Transverse colon (tissue), 4 donors: Measurements from ENCODE around the gene CNPPD1. TPM values are rescaled to one million over a fixed set of nuclear protein-coding genes. Genes with fewer than 3 reads are reported as not detected.

Experiments used
- DNase-seq: peaks from one replicate; pipeline ENCODE4 v3.0.0-alpha.2; 2019
- H3K27ac ChIP-seq, 4 donors: fragments of 200-600 bp; sonication (generic); 2 replicates each; pipeline ENCODE4 v1.5.1; 2016 to 2018; ENCODE audit warnings: inconsistent platforms in 4 of 4
- H3K27me3 ChIP-seq: fragments of 200-600 bp; sonication (generic); 2 replicates; pipeline ENCODE4 v1.5.1; 2017; ENCODE audit warnings: inconsistent platforms
- H3K36me3 ChIP-seq, 4 donors: fragments of 200-600 bp; sonication (generic); 2 replicates each; pipeline ENCODE4 v1.5.1; 2017 to 2019; ENCODE audit warnings: inconsistent platforms in 4 of 4
- H3K4me1 ChIP-seq, 4 donors: fragments of 200-600 bp; sonication (generic); 2 replicates each; pipeline ENCODE4 v1.5.1; 2017 to 2020; ENCODE audit warnings: inconsistent platforms in 4 of 4
- H3K4me3 ChIP-seq, 4 donors: fragments of 200-600 bp; sonication (generic); 1 replicate in 1 of 4; 2 replicates in 3 of 4; pipeline versions ENCODE4 v1.5.1 to v1.6.1; 2017 to 2019; ENCODE audit warnings: inconsistent platforms in 4 of 4
- H3K9me3 ChIP-seq, 2 donors: fragments of 200-600 bp; sonication (generic); 2 replicates each; pipeline ENCODE4 v1.5.1; 2017 to 2019; ENCODE audit warnings: inconsistent platforms in 2 of 2
- CTCF ChIP-seq, 5 experiments: fragments of 200-600 bp in 3 of 5; fragments of 450-650 bp in 2 of 5; sonication (generic) in 3 of 5; IDR thresholded peaks; 1 replicate in 2 of 5; 2 replicates in 3 of 5; pipeline ENCODE4 v1.5.1; 2016 to 2017; ENCODE audit warnings: antibody characterized with exemption in 5 of 5, inconsistent platforms in 3 of 5, mild to moderate bottlenecking in 2 of 5, moderate library complexity in 1 of 5
- EP300 ChIP-seq: sonication (generic); formaldehyde crosslinking; IDR thresholded peaks from one replicate; pipeline ENCODE4 v1.6.1; 2017; ENCODE audit warnings: antibody characterized with exemption, low read depth
- POLR2A ChIP-seq: fragments of 450-650 bp; IDR thresholded peaks from one replicate; pipeline ENCODE4 v1.6.1; 2016; ENCODE audit warnings: antibody characterized with exemption, mild to moderate bottlenecking, moderate library complexity
- POLR2AphosphoS5 ChIP-seq, 3 donors: sonication (generic); formaldehyde crosslinking; IDR thresholded peaks; one replicate each; pipeline ENCODE4 v1.6.1; 2016; ENCODE audit warnings: antibody characterized with exemption in 3 of 3
- WGBS, 2 donors: methylation state at CpG; one replicate each; pipeline ENCODE4 v1.1.5; 2018; ENCODE audit warnings: low coverage in 1 of 2; 5-methylcytosine and 5-hydroxymethylcytosine counted together
- in situ Hi-C, 4 donors: fragments of 200-750 bp; cut with MboI; loops; one replicate each; pipeline versions ENCODE4 v1.15.0 to v1.15.1; 2017; ENCODE audit warnings: low sequenced_read_pairs in 3 of 4, low pct_ligation_motif_present in 1 of 4, low pct_unique_long_range_greater_than_20kb in 1 of 4
- intact Hi-C: fragments of 100-400 bp; cut with DNase I; formaldehyde crosslinking; loops from one replicate; pipeline ENCODE4 v1.15.1; 2023; ENCODE audit warnings: low total_unique reads
- total RNA-seq, 4 donors: library from RNA; depleted of rRNA; stranded (reverse); fragments of >200 nt; gene quantifications; one replicate each; pipeline ENCODE4 v1.1.0, GENCODE V29; 2016

CNPPD1 gene
- total RNA-seq, 4 donors from 2014 or later, result 50.4 to 114 (median 106) TPM

DNA sequence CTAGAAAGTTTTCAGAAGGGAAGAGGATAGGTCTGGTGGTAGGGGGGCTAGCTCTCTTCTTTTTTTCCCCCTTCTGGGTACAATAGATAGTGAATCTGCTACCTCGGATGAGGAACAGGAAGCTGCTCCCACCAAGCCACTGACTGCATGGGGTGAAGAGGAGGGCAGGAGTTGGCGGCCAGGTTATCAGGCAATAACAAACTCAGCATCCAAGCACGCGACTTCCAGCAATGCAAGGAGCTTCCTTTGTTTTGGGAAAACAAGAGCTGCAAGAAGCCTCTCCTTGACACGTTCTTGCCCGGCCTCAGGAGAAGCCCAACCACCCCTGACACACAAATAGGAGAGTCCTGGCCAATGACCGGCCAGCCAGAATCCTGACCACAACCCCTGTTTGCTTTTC is 48.3 kb downstream of the CNPPD1 start:
- H3K27ac ChIP-seq, result peak overlapping the region in 2 of 4 donors; percentile 76 to 87
- 71% methylated on average over 7 of the region's 7 CpGs; no CpG with 5 or more reads in 1 of the 2 donors for WGBS, 2 donors
- H3K36me3 ChIP-seq, result no peaks in the 10 kb centered on the region
- H3K4me1 ChIP-seq, result peaks cover 8 to 45% (median 40%) of the 10 kb centered on the region in 4 donors
- DNase-seq, result no peak
- TF ChIP-seq EP300, result no peak
- TF ChIP-seq POLR2AphosphoS5 (IDR thresholded peaks at IDR 0.05), result no peak
- no peak for TF ChIP-seq CTCF (IDR thresholded peaks at IDR 0.05)
- no peak for TF ChIP-seq POLR2A
- no peak overlapping the region for H3K4me3 ChIP-seq
- in situ Hi-C loops, result loop anchor here in 2 of 4 donors (10.0 kb wide), 2 partner anchors 64 to 74 kb away; partner anchors contain the start of gene IHH (in 1 of the 2)
- H3K27me3 ChIP-seq, result no peaks in the 10 kb centered on the region
- H3K9me3 ChIP-seq, result no peaks in the 10 kb centered on the region
- intact Hi-C loops, result no loop called here

- WGBS, 2 donors, result 44 to 49% methylated on average over 2 of the region's 2 CpGs
- H3K9me3 ChIP-seq, result no peaks in the 10 kb centered on the region
- no peaks in the 10 kb centered on the region for H3K27me3 ChIP-seq
- H3K36me3 ChIP-seq, result no peaks in the 10 kb centered on the region
- peaks cover 14 to 56% (median 50%) of the 10 kb centered on the region in 4 donors for H3K4me1 ChIP-seq
- in situ Hi-C loops, result loop anchor here in 2 of 4 donors (10.0 kb wide), 2 partner anchors 62 to 72 kb away; partner anchors contain the start of gene IHH (in 1 of the 2)
- no peak for DNase-seq
- intact Hi-C loops, result no loop called here
- H3K27ac ChIP-seq, result peak overlapping the region; percentile 76 to 87 (median 82)
- H3K4me3 ChIP-seq, result no peak overlapping the region
- TF ChIP-seq EP300, result no peak
- no peak for TF ChIP-seq POLR2A
- no peak for TF ChIP-seq POLR2AphosphoS5 (IDR thresholded peaks at IDR 0.05)
- no peak for TF ChIP-seq CTCF (IDR thresholded peaks at IDR 0.05)
Measured at GRCh38 chr2:219127037-219127635, 49.6 kb downstream of the CNPPD1 start.

GRCh38 chr2:219126555-219126954 is 50.2 kb downstream of the CNPPD1 start:
- WGBS, 2 donors, result 51% methylated on average over 3 of the region's 3 CpGs
- in situ Hi-C loops (loop anchor here in 2 of 4 donors (10.0 kb wide), 2 partner anchors 62 to 72 kb away; partner anchors contain the start of gene IHH (in 1 of the 2)), intact Hi-C loops (no loop called here)
- Histone ChIP-seq H3K27ac (peak overlapping the region; percentile 76 to 87 (median 82)), H3K4me3 (no peak overlapping the region), H3K4me1 (peaks cover 14 to 62% (median 55%) of the 10 kb centered on the region in 4 donors), H3K27me3 (no peaks in the 10 kb centered on the region), H3K9me3 (no peaks in the 10 kb centered on the region), H3K36me3 (no peaks in the 10 kb centered on the region)
- DNase-seq, result peak; percentile 48
- TF ChIP-seq POLR2A (peak; percentile 40), POLR2AphosphoS5 (IDR thresholded peaks at IDR 0.05) (peak in 2 of 3 donors; percentile 59 to 64), CTCF (IDR thresholded peaks at IDR 0.05) (no peak), EP300 (peak; percentile 50)

GRCh38 chr2:219125886-219126270 is 50.8 kb downstream of the CNPPD1 start:
- Histone ChIP-seq H3K4me3 (no peak overlapping the region), H3K27ac (peak overlapping the region; percentile 76 to 87 (median 82)), H3K9me3 (no peaks in the 10 kb centered on the region), H3K4me1 (peaks cover 14 to 68% (median 57%) of the 10 kb centered on the region in 4 donors), H3K36me3 (no peaks in the 10 kb centered on the region), H3K27me3 (no peaks in the 10 kb centered on the region)
- DNase-seq, result no peak
- in situ Hi-C loops, result loop anchor here in 2 of 4 donors (10.0 kb wide), 2 partner anchors 61 to 71 kb away; partner anchors contain the start of gene IHH (in 1 of the 2)
- TF ChIP-seq EP300, result no peak
- no peak for TF ChIP-seq POLR2A
- TF ChIP-seq POLR2AphosphoS5 (IDR thresholded peaks at IDR 0.05), result no peak
- TF ChIP-seq CTCF (IDR thresholded peaks at IDR 0.05), result no peak
- intact Hi-C loops, result no loop called here
- 82 to 87% methylated on average over 1 of the region's 1 CpG for WGBS, 2 donors
